ENCODE measurements around the gene MRPL51. TPM values are rescaled to one million over a fixed set of nuclear protein-coding genes. Genes with fewer than 3 reads are reported as not detected.

Gene MRPL51
- total and polyA plus RNA-seq, 2 experiments from 2014 or later = 57.4 to 231 TPM

- DNase-seq (ENCODE audit: low spot score) = no peak
- Histone ChIP-seq H3K4me1 (ENCODE audit: insufficient read depth) (no peaks in the 10 kb centered on the region), H3K4me3 (no peak overlapping the region), H3K27ac (no peak overlapping the region), H2AFZ (no peak overlapping the region), H3K36me3 (replicated peaks; ENCODE audit: insufficient read depth, low read depth) (no peaks in the 10 kb centered on the region), H3K4me2 (no peak overlapping the region), H4K20me1 (ENCODE audit: insufficient read depth, poor library complexity, severe bottlenecking) (no peaks in the 10 kb centered on the region), H3K79me2 (no peaks in the 10 kb centered on the region), H3K9me3 (ENCODE audit: low read depth) (no peaks in the 10 kb centered on the region), H3K27me3 (no peaks in the 10 kb centered on the region), H3K9me2 (replicated peaks; ENCODE audit: insufficient read depth) (no peaks in the 10 kb centered on the region)
- TF ChIP-seq CTCF (IDR thresholded peaks at IDR 0.05; ENCODE audit: poor library complexity) (no peak), EZH2 (IDR thresholded peaks at IDR 0.05; ENCODE audit: borderline replicate concordance) (no peak), EZH2phosphoT487 (IDR thresholded peaks at IDR 0.05; ENCODE audit: low read depth, severe bottlenecking, unreplicated experiment) (no peak)
- 88% methylated on average over 3 of the region's 3 CpGs for WGBS (ENCODE audit: low lambda C conversion rate, missing lambda C conversion rate)
Measured at GRCh38 chr12:6523708-6524107, 30.6 kb upstream of the MRPL51 start.

GRCh38 chr12:6522193-6522592 is 29.1 kb upstream of the MRPL51 start:
- H3K36me3 ChIP-seq (replicated peaks; ENCODE audit: insufficient read depth, low read depth) = no peaks in the 10 kb centered on the region
- no peaks in the 10 kb centered on the region for H3K9me2 ChIP-seq (replicated peaks; ENCODE audit: insufficient read depth)
- H4K20me1 ChIP-seq (ENCODE audit: insufficient read depth, poor library complexity, severe bottlenecking) = no peaks in the 10 kb centered on the region

GRCh38 chr12:6520186-6520585 is 27.1 kb upstream of the MRPL51 start:
- H3K27me3 ChIP-seq = no peaks in the 10 kb centered on the region
- H4K20me1 ChIP-seq (ENCODE audit: insufficient read depth, poor library complexity, severe bottlenecking) = no peaks in the 10 kb centered on the region
- H3K36me3 ChIP-seq (replicated peaks; ENCODE audit: insufficient read depth, low read depth) = no peaks in the 10 kb centered on the region
- H3K9me2 ChIP-seq (replicated peaks; ENCODE audit: insufficient read depth) = no peaks in the 10 kb centered on the region
- no peak for TF ChIP-seq CTCF (IDR thresholded peaks at IDR 0.05; ENCODE audit: poor library complexity)
- TF ChIP-seq EZH2 (IDR thresholded peaks at IDR 0.05; ENCODE audit: borderline replicate concordance) = no peak
- no peak for TF ChIP-seq EZH2phosphoT487 (IDR thresholded peaks at IDR 0.05; ENCODE audit: low read depth, severe bottlenecking, unreplicated experiment)
- H3K9me3 ChIP-seq (ENCODE audit: low read depth) = no peaks in the 10 kb centered on the region
- no peak overlapping the region for H3K4me3 ChIP-seq
- no peaks in the 10 kb centered on the region for H3K79me2 ChIP-seq
- no peak overlapping the region for H3K27ac ChIP-seq
- no peak for DNase-seq (ENCODE audit: low spot score)
- no peak overlapping the region for H2AFZ ChIP-seq
- 93% methylated on average over 3 of the region's 3 CpGs for WGBS (ENCODE audit: low lambda C conversion rate, missing lambda C conversion rate)
- H3K4me1 ChIP-seq (ENCODE audit: insufficient read depth) = no peaks in the 10 kb centered on the region
- no peak overlapping the region for H3K4me2 ChIP-seq

More at GRCh38 chr12:6522193-6522592, 29.1 kb upstream of the MRPL51 start:
- no peaks in the 10 kb centered on the region for H3K79me2 ChIP-seq
- H3K9me3 ChIP-seq (ENCODE audit: low read depth) = no peaks in the 10 kb centered on the region
- no peak for DNase-seq (ENCODE audit: low spot score)
- TF ChIP-seq EZH2phosphoT487 (IDR thresholded peaks at IDR 0.05; ENCODE audit: low read depth, severe bottlenecking, unreplicated experiment) (no peak), EZH2 (IDR thresholded peaks at IDR 0.05; ENCODE audit: borderline replicate concordance) (no peak), CTCF (IDR thresholded peaks at IDR 0.05; ENCODE audit: poor library complexity) (no peak)
- no peak overlapping the region for H3K4me2 ChIP-seq
- no peak overlapping the region for H3K4me3 ChIP-seq
- no peak overlapping the region for H2AFZ ChIP-seq
- no peaks in the 10 kb centered on the region for H3K4me1 ChIP-seq (ENCODE audit: insufficient read depth)
- H3K27me3 ChIP-seq = no peaks in the 10 kb centered on the region
- WGBS (ENCODE audit: low lambda C conversion rate, missing lambda C conversion rate) = 98% methylated on average over 10 of the region's 10 CpGs
- H3K27ac ChIP-seq = no peak overlapping the region

- H3K4me1 ChIP-seq (ENCODE audit: insufficient read depth) = peaks cover 4% of the 10 kb centered on the region
- H2AFZ ChIP-seq = no peak overlapping the region
- H3K27ac ChIP-seq = peak overlapping the region; percentile 81
- no peak for DNase-seq (ENCODE audit: low spot score)
- H3K4me3 ChIP-seq = no peak overlapping the region
- no peaks in the 10 kb centered on the region for H3K9me2 ChIP-seq (replicated peaks; ENCODE audit: insufficient read depth)
- no peaks in the 10 kb centered on the region for H4K20me1 ChIP-seq (ENCODE audit: insufficient read depth, poor library complexity, severe bottlenecking)
- no peaks in the 10 kb centered on the region for H3K36me3 ChIP-seq (replicated peaks; ENCODE audit: insufficient read depth, low read depth)
- H3K9me3 ChIP-seq (ENCODE audit: low read depth) = no peaks in the 10 kb centered on the region
- TF ChIP-seq EZH2 (IDR thresholded peaks at IDR 0.05; ENCODE audit: borderline replicate concordance) (no peak), CTCF (IDR thresholded peaks at IDR 0.05; ENCODE audit: poor library complexity) (no peak), EZH2phosphoT487 (IDR thresholded peaks at IDR 0.05; ENCODE audit: low read depth, severe bottlenecking, unreplicated experiment) (no peak)
- peaks cover 26% of the 10 kb centered on the region for H3K79me2 ChIP-seq
- H3K27me3 ChIP-seq = no peaks in the 10 kb centered on the region
- no peak overlapping the region for H3K4me2 ChIP-seq
- 94% methylated on average over 7 of the region's 7 CpGs for WGBS (ENCODE audit: low lambda C conversion rate, missing lambda C conversion rate)
Measured at GRCh38 chr12:6508087-6508486, 15.0 kb upstream of the MRPL51 start.
